Uterus (tissue), 4 donors: ENCODE results near the gene MOGAT2. TPM values are rescaled to one million over a fixed set of nuclear protein-coding genes. Genes with fewer than 3 reads are reported as not detected.

ENCODE experiments used
- DNase-seq, 2 donors: peaks; one replicate each; pipeline ENCODE4 v3.0.0-alpha.2; 2019 to 2020
- H3K27ac ChIP-seq, 2 donors: fragments of 200-600 bp; sonication (generic); 1 replicate in 1 of 2; 2 replicates in 1 of 2; pipeline ENCODE4 v1.5.1; 2016 to 2018
- H3K27me3 ChIP-seq, 2 donors: fragments of 200-600 bp; sonication (generic); one replicate each; pipeline ENCODE4 v1.5.1; 2018 to 2019; ENCODE audit warnings: control low read depth in 1 of 2
- H3K36me3 ChIP-seq, 2 donors: fragments of 200-600 bp; sonication (generic); one replicate each; pipeline ENCODE4 v1.5.1; 2019; ENCODE audit warnings: control low read depth in 1 of 2
- H3K4me1 ChIP-seq, 2 donors: fragments of 200-600 bp; sonication (generic); one replicate each; pipeline ENCODE4 v1.5.1; 2018 to 2019; ENCODE audit warnings: control low read depth in 1 of 2
- H3K4me3 ChIP-seq, 2 donors: fragments of 200-600 bp; sonication (generic); 1 replicate in 1 of 2; 2 replicates in 1 of 2; pipeline ENCODE4 v1.5.1; 2018 to 2019; ENCODE audit warnings: mild to moderate bottlenecking in 1 of 2
- H3K9me3 ChIP-seq, 2 donors: fragments of 200-600 bp; sonication (generic); one replicate each; pipeline ENCODE4 v1.5.1; 2019; ENCODE audit warnings: control low read depth in 1 of 2
- POLR2A ChIP-seq, 2 donors: fragments of 450-650 bp; IDR thresholded peaks; one replicate each; pipeline ENCODE4 v1.6.1; 2016; ENCODE audit warnings: antibody characterized with exemption in 2 of 2, mild to moderate bottlenecking in 1 of 2, moderate library complexity in 1 of 2
- intact Hi-C: fragments of 100-400 bp; cut with DNase I; formaldehyde crosslinking; loops from one replicate; pipeline ENCODE4 v1.15.1; 2023; ENCODE audit warnings: low total_unique reads
- total RNA-seq, 4 donors: library from RNA; depleted of rRNA in 3 of 4; stranded (reverse); fragments of >200 nt in 3 of 4; gene quantifications; one replicate each; pipeline versions ENCODE4 v1.1.0 to v1.2.4, GENCODE V29; 2014 to 2023
- TF ChIP-seq, protein P1 (sequence below), 4 experiments: fragments of 200-600 bp in 2 of 4; fragments of 450-650 bp in 2 of 4; sonication (generic) in 2 of 4; IDR thresholded peaks; one replicate each; pipeline ENCODE4 v1.5.1; 2016 to 2019; ENCODE audit warnings: antibody characterized with exemption in 4 of 4, mild to moderate bottlenecking in 2 of 4, moderate library complexity in 1 of 4
- donor health status: DM: yes; HTN: yes; CAD: no.

The MOGAT2 gene
- total RNA-seq, 4 donors from 2014 or later, result 0.29 to 0.62 TPM; not detected in 2

DNA sequence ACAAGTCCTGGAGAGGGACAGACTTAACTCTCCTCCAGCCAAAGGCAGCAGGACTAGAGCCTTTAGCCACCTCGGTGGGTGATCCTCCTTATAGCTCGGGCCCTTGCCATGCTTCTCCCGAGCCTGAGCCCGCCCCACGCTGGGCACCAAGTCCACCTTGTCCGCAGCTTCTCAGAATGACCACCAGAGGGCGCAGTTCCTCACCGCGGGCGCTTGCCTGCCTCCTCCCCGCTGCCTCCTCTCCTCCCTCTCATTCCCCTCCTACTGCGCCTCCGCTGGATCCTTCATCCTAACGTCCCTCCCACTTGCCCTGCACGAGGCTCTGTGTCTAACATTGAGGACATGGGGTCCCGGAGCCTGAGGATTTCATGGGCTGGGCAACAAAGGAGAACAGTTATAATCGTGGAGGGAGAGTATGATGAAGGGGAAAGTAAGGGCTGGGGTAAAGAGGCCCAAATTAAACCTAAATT, 11.3 kb upstream of the MOGAT2 start:
- H3K4me3 ChIP-seq, result peak overlapping the region in 1 of 2 donors; percentile 9

DNA sequence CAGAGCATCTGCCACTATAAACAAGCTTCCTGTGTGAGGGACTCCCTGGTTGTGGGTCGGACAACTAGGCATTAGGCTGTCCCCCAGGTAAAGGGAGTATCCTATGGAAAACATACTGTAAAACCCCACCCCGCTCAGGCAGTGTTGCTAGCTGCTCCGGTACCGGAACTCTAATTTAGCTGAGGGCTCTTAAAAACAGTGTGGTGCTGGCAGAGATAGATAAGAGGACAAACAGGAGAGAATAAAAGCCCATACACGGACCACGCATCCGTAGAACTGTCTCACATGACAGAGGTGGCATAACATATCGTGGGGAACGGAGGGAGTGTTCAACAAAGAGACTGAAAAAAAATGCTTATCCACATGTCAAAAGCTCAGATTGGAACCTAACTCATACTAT, 3.4 kb upstream of the MOGAT2 start:
- Histone ChIP-seq H3K4me1 (no peaks in the 10 kb centered on the region), H3K36me3 (no peaks in the 10 kb centered on the region), H3K27ac (no peak overlapping the region), H3K4me3 (no peak overlapping the region), H3K27me3 (no peaks in the 10 kb centered on the region), H3K9me3 (peaks cover 0 to 3% of the 10 kb centered on the region in 2 donors)
- TF ChIP-seq, protein P1, sequence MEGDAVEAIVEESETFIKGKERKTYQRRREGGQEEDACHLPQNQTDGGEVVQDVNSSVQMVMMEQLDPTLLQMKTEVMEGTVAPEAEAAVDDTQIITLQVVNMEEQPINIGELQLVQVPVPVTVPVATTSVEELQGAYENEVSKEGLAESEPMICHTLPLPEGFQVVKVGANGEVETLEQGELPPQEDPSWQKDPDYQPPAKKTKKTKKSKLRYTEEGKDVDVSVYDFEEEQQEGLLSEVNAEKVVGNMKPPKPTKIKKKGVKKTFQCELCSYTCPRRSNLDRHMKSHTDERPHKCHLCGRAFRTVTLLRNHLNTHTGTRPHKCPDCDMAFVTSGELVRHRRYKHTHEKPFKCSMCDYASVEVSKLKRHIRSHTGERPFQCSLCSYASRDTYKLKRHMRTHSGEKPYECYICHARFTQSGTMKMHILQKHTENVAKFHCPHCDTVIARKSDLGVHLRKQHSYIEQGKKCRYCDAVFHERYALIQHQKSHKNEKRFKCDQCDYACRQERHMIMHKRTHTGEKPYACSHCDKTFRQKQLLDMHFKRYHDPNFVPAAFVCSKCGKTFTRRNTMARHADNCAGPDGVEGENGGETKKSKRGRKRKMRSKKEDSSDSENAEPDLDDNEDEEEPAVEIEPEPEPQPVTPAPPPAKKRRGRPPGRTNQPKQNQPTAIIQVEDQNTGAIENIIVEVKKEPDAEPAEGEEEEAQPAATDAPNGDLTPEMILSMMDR (IDR thresholded peaks at IDR 0.05), result no peak
- TF ChIP-seq POLR2A (IDR thresholded peaks at IDR 0.05), result no peak
- DNase-seq, result no peak
- intact Hi-C loops, result no loop called here

More for the DNA sequence above, 11.3 kb upstream of the MOGAT2 start:
- Histone ChIP-seq H3K36me3 (no peaks in the 10 kb centered on the region), H3K27ac (no peak overlapping the region), H3K27me3 (no peaks in the 10 kb centered on the region), H3K4me1 (no peaks in the 10 kb centered on the region), H3K9me3 (peaks cover 0 to 3% of the 10 kb centered on the region in 2 donors)
- no peak for TF ChIP-seq POLR2A (IDR thresholded peaks at IDR 0.05)
- TF ChIP-seq, protein P1 (IDR thresholded peaks at IDR 0.05), result peak; percentile 71 to 90 (median 82)
- intact Hi-C loops, result no loop called here
- peak; percentile 61 to 69 for DNase-seq

DNA sequence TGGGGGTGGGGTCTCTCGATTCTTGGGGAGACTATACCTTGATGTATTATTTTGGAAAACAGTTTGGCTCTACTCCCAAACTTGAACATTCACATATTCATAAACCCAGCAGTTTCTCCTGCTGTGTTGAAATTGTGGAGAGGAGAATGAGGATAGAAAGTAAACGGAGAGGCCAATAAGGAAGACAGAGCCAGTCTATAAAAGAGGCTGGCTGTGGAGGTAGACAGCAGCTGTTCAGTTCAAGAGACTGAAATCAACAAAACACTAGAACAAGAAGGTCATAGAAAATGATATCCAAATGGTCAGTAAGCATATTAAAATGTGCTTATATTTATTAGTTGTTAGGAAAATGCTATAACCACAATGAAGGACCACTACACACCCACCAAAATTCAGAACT, 1.9 kb upstream of the MOGAT2 start:
- intact Hi-C loops, result no loop called here
- TF ChIP-seq, protein P1 (IDR thresholded peaks at IDR 0.05), result no peak
- TF ChIP-seq POLR2A (IDR thresholded peaks at IDR 0.05), result no peak
- H3K9me3 ChIP-seq, result no peaks in the 10 kb centered on the region
- no peaks in the 10 kb centered on the region for H3K27me3 ChIP-seq
- no peak for DNase-seq
- no peaks in the 10 kb centered on the region for H3K36me3 ChIP-seq
- no peak overlapping the region for H3K4me3 ChIP-seq
- no peak overlapping the region for H3K27ac ChIP-seq
- H3K4me1 ChIP-seq, result no peaks in the 10 kb centered on the region

DNA sequence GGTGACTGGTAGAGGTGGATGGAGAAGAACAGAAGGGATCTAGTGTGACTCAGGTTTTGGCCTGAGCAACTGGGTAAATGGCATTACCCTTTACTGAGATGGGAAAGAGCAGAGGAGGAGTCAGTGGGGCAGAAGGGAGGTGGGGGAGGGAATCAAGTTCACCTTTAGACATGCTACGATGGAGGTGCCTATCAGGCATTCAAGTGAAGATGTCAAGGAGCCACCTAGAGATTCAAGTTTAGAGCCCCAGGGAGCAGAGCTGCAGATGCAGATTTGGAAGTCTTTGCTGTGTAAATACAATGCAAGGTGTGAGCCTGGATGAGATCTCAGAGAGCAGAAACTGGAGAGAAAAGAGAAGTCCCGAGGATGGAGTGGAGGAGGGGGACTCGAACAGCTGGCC, 979 bp upstream of the MOGAT2 start:
- intact Hi-C loops, result no loop called here

More for the DNA sequence above, 979 bp upstream of the MOGAT2 start:
- DNase-seq, result no peak
- H3K27ac ChIP-seq, result no peak overlapping the region
- H3K27me3 ChIP-seq, result no peaks in the 10 kb centered on the region
- H3K4me1 ChIP-seq, result no peaks in the 10 kb centered on the region
- no peaks in the 10 kb centered on the region for H3K36me3 ChIP-seq
- H3K9me3 ChIP-seq, result no peaks in the 10 kb centered on the region
- H3K4me3 ChIP-seq, result no peak overlapping the region
- TF ChIP-seq POLR2A (IDR thresholded peaks at IDR 0.05), result no peak
- TF ChIP-seq, protein P1 (IDR thresholded peaks at IDR 0.05), result no peak
